Colonic mucosa (tissue), 2 donors: Measurements from ENCODE around the gene UPK1A. TPM values are rescaled to one million over a fixed set of nuclear protein-coding genes. Genes with fewer than 3 reads are reported as not detected.

Experiments
- total RNA-seq, 2 donors: library from RNA; stranded (reverse); fragmentation: NEBNext Ultra II Directional in 1 of 2; extraction: Animal tissue kit (Norgen Biotek cat#: 25700) in 1 of 2; gene quantifications; one replicate each; pipeline ENCODE4 v1.2.1, GENCODE V29; 2021
- donor health status: DM: no; HTN: no; CAD: no.
- donor health status: DM: no; HTN: no; CAD: no.

Gene UPK1A
- total RNA-seq, 2 donors from 2014 or later: not detected

Other genes starting within 250 kb of the UPK1A start
- under 1 TPM; 0.22 to 0.82 TPM for gene FFAR2, start 218.3 kb upstream of the UPK1A start, total RNA-seq
- not detected for gene KRTDAP, start 176.1 kb upstream of the UPK1A start, total RNA-seq
- gene DMKN, start 152.9 kb upstream of the UPK1A start, total RNA-seq: 10 to 100 TPM; 12.8 to 14.6 TPM
- not detected for gene SBSN, start 138.2 kb upstream of the UPK1A start, total RNA-seq
- gene GAPDHS, start 133.1 kb upstream of the UPK1A start, total RNA-seq: not detected
- 100 to 1,000 TPM in 1 of 2 donors, 10 to 100 TPM in 1; 49.6 to 114 TPM for gene TMEM147, start 120.9 kb upstream of the UPK1A start, total RNA-seq
- not detected for gene ATP4A, start 102.9 kb upstream of the UPK1A start, total RNA-seq
- gene PMIS2, start 80.3 kb upstream of the UPK1A start, total RNA-seq: not detected
- 10 to 100 TPM in 1 of 2 donors, 1 to 10 TPM in 1; 5.0 to 17.0 TPM for gene HAUS5, start 53.8 kb upstream of the UPK1A start, total RNA-seq
- 100 to 1,000 TPM in 1 of 2 donors, 10 to 100 TPM in 1; 73.5 to 117 TPM for gene RBM42, start 37.5 kb upstream of the UPK1A start, total RNA-seq
- 1 to 10 TPM; 1.4 to 1.9 TPM for gene ETV2, start 24.8 kb upstream of the UPK1A start, total RNA-seq
- gene COX6B1, start 18.2 kb upstream of the UPK1A start, total RNA-seq: 100 to 1,000 TPM; 761 to 820 TPM
- under 1 TPM in 1 of 2 donors, not detected in 1; 0.32 TPM for gene ZBTB32, start 38.0 kb downstream of the UPK1A start, total RNA-seq
- gene KMT2B, start 51.5 kb downstream of the UPK1A start, total RNA-seq: 10 to 100 TPM; 32.1 to 46.9 TPM
- gene IGFLR1, start 75.9 kb downstream of the UPK1A start, total RNA-seq: 1 to 10 TPM; 5.4 to 6.9 TPM
- 10 to 100 TPM; 14.9 to 18.7 TPM for gene U2AF1L4, start 78.9 kb downstream of the UPK1A start, total RNA-seq
- gene PSENEN, start 79.1 kb downstream of the UPK1A start, total RNA-seq: 10 to 100 TPM; 73.8 to 87.4 TPM
- gene LIN37, start 82.1 kb downstream of the UPK1A start, total RNA-seq: 1 to 10 TPM; 5.1 to 7.5 TPM
- 10 to 100 TPM in 1 of 2 donors, 1 to 10 TPM in 1; 6.3 to 23.6 TPM for gene HSPB6, start 90.5 kb downstream of the UPK1A start, total RNA-seq
- gene PROSER3, start 91.7 kb downstream of the UPK1A start, total RNA-seq: 10 to 100 TPM; 17.1 to 26.9 TPM
- 10 to 100 TPM in 1 of 2 donors, 1 to 10 TPM in 1; 6.0 to 25.0 TPM for gene ARHGAP33, start 109.0 kb downstream of the UPK1A start, total RNA-seq
- not detected for gene PRODH2, start 146.3 kb downstream of the UPK1A start, total RNA-seq
- gene NPHS1, start 186.0 kb downstream of the UPK1A start, total RNA-seq: not detected
- under 1 TPM in 1 of 2 donors, not detected in 1; 0.13 TPM for gene KIRREL2, start 190.4 kb downstream of the UPK1A start, total RNA-seq
- gene APLP1, start 202.1 kb downstream of the UPK1A start, total RNA-seq: 1 to 10 TPM; 2.6 to 3.7 TPM
- 10 to 100 TPM in 1 of 2 donors, 1 to 10 TPM in 1; 8.6 to 11.2 TPM for gene NFKBID, start 234.0 kb downstream of the UPK1A start, total RNA-seq
- 1 to 10 TPM; 2.4 to 4.8 TPM for gene HCST, start 236.0 kb downstream of the UPK1A start, total RNA-seq
- gene TYROBP, start 241.8 kb downstream of the UPK1A start, total RNA-seq: 10 to 100 TPM; 10.4 to 32.8 TPM